Smooth muscle cell (in vitro differentiated cells): ENCODE results near the gene RPGRIP1. TPM values are rescaled to one million over a fixed set of nuclear protein-coding genes. Genes with fewer than 3 reads are reported as not detected.

ENCODE experiments used
- DNase-seq: peaks from one replicate; lab custom pipeline; 2025; ENCODE audit not compliant: unreplicated experiment; lab: John Stamatoyannopoulos, UW
- H2AFZ ChIP-seq: fragments of 200-600 bp; sonication (generic); 2 replicates; pipeline ENCODE4 v1.6.0; 2016; ENCODE audit warnings: antibody characterized with exemption, low read depth, mild to moderate bottlenecking
- H3F3A ChIP-seq: fragments of 200-600 bp; sonication (generic); 2 replicates; pipeline ENCODE4 v1.6.0; 2017; ENCODE audit warnings: antibody characterized with exemption, low read depth
- H3K27ac ChIP-seq: fragments of 200-600 bp; sonication (generic); 2 replicates; pipeline ENCODE4 v1.5.1; 2016; ENCODE audit warnings: low read depth, mild to moderate bottlenecking
- H3K27me3 ChIP-seq: fragments of 200-600 bp; sonication (generic); 2 replicates; pipeline ENCODE4 v1.6.1; 2016; ENCODE audit warnings: low read depth, mild to moderate bottlenecking
- H3K36me3 ChIP-seq: fragments of 200-600 bp; sonication (generic); 2 replicates; pipeline ENCODE4 v1.5.1; 2016; ENCODE audit warnings: low read depth
- H3K4me1 ChIP-seq: fragments of 200-600 bp; sonication (generic); 2 replicates; pipeline ENCODE4 v1.5.1; 2016; ENCODE audit warnings: low read depth
- H3K4me2 ChIP-seq: fragments of 200-600 bp; sonication (generic); 2 replicates; pipeline ENCODE4 v1.6.0; 2016; ENCODE audit warnings: mild to moderate bottlenecking
- H3K4me3 ChIP-seq: fragments of 200-600 bp; sonication (generic); 2 replicates; pipeline ENCODE4 v1.5.1; 2016; ENCODE audit warnings: mild to moderate bottlenecking
- H3K79me2 ChIP-seq: fragments of 200-600 bp; sonication (generic); 2 replicates; pipeline ENCODE4 v1.6.0; 2016; ENCODE audit warnings: low read depth, mild to moderate bottlenecking
- H3K9ac ChIP-seq: fragments of 200-600 bp; sonication (generic); 2 replicates; pipeline ENCODE4 v1.6.0; 2016; ENCODE audit warnings: low read depth
- H3K9me3 ChIP-seq: fragments of 200-600 bp; sonication (generic); replicated peaks from 2 replicates; pipeline ENCODE4 v1.5.1; 2016; ENCODE audit warnings: low read depth
- H4K20me1 ChIP-seq: fragments of 200-600 bp; sonication (generic); 2 replicates; pipeline ENCODE4 v1.6.0; 2016; ENCODE audit warnings: low read depth
- CTCF ChIP-seq: fragments of 200-600 bp; sonication (generic); IDR thresholded peaks from 2 replicates; pipeline ENCODE4 v1.5.1; 2017; ENCODE audit warnings: borderline replicate concordance, mild to moderate bottlenecking, antibody characterized with exemption; ENCODE audit not compliant: insufficient read depth, poor library complexity, severe bottlenecking
- WGBS: methylation state at CpG from one replicate; pipeline ENCODE4 v1.1.7; 2016; ENCODE audit warnings: low lambda C conversion rate; 5-methylcytosine and 5-hydroxymethylcytosine counted together
- polyA plus RNA-seq: library from polyadenylated mRNA; unstranded; fragments of >200 nt; fragmentation: Nextera tagmentation; extraction: Ambion mirVana; gene quantifications from 2 replicates; pipeline ENCODE4 v1.2.1, GENCODE V29; 2016
- total RNA-seq: library from RNA; depleted of rRNA; stranded (reverse); fragments of >200 nt; gene quantifications from 2 replicates; pipeline ENCODE4 v1.2.3, GENCODE V29; 2014

The RPGRIP1 gene
- total and polyA plus RNA-seq, 2 experiments from 2014 or later, result not detected

- 94% methylated on average over 5 of the region's 5 CpGs for WGBS
- no peak for DNase-seq
- Histone ChIP-seq H3K36me3 (peaks cover 43% of the 10 kb centered on the region), H3K4me3 (no peak overlapping the region), H3K9ac (no peak overlapping the region), H4K20me1 (peaks cover 100% of the 10 kb centered on the region), H3F3A (peaks cover 63% of the 10 kb centered on the region), H3K4me2 (no peak overlapping the region), H3K4me1 (no peaks in the 10 kb centered on the region), H3K27ac (peak overlapping the region; percentile 32), H3K27me3 (no peaks in the 10 kb centered on the region), H3K79me2 (peaks cover 100% of the 10 kb centered on the region), H2AFZ (no peak overlapping the region), H3K9me3 (no peaks in the 10 kb centered on the region)
- no peak for TF ChIP-seq CTCF
These were observed 45.8 kb upstream of the RPGRIP1 start for GRCh38 chr14:21234112-21234511.

- H3K27ac ChIP-seq, result peak overlapping the region; percentile 43
- no peak overlapping the region for H2AFZ ChIP-seq
- no peak overlapping the region for H3K4me2 ChIP-seq
- H3K4me1 ChIP-seq, result no peaks in the 10 kb centered on the region
- no peak overlapping the region for H3K9ac ChIP-seq
- TF ChIP-seq CTCF, result no peak
- H3K27me3 ChIP-seq, result no peaks in the 10 kb centered on the region
- H4K20me1 ChIP-seq, result peaks cover 100% of the 10 kb centered on the region
- H3K36me3 ChIP-seq, result peaks cover 17% of the 10 kb centered on the region
- 97% methylated on average over 6 of the region's 6 CpGs for WGBS
- peaks cover 100% of the 10 kb centered on the region for H3K79me2 ChIP-seq
- no peak for DNase-seq
- H3K9me3 ChIP-seq, result no peaks in the 10 kb centered on the region
- peaks cover 57% of the 10 kb centered on the region for H3F3A ChIP-seq
- H3K4me3 ChIP-seq, result no peak overlapping the region
These were observed 42.7 kb upstream of the RPGRIP1 start for GRCh38 chr14:21236948-21237797.

GRCh38 chr14:21238823-21239518 lies 40.9 kb upstream of the RPGRIP1 start:
- Histone ChIP-seq H3K9ac (no peak overlapping the region), H3K4me1 (no peaks in the 10 kb centered on the region), H3F3A (peaks cover 62% of the 10 kb centered on the region), H3K27ac (peak overlapping the region; percentile 22), H3K79me2 (peaks cover 100% of the 10 kb centered on the region), H3K27me3 (no peaks in the 10 kb centered on the region), H4K20me1 (peaks cover 100% of the 10 kb centered on the region), H2AFZ (no peak overlapping the region), H3K4me2 (no peak overlapping the region), H3K36me3 (peaks cover 7% of the 10 kb centered on the region), H3K9me3 (no peaks in the 10 kb centered on the region), H3K4me3 (no peak overlapping the region)
- no peak for DNase-seq
- TF ChIP-seq CTCF, result no peak
- 97% methylated on average over 11 of the region's 11 CpGs for WGBS
